Measurements from ENCODE around the gene ROBO1.

ROBO1 gene

DNA sequence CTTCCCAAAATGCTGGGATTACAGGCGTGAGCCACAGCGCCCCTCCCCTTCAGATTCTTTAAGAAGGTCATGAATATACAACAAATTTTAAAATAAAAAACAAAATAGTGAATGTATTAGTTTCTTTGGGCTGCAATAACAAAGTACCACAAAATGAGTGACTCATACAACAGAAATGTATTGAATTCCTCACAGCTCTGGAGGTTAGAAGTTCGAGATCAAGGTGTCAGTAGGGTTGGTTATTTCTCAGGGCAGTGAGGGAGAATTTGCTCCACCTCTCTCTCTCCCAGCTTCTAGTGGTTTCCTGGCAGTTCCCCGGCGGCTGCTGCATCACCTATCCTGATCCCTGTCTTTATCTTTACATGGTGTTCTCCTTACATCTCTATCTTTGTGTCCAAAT lies 804.0 kb downstream of the ROBO1 start:
- DNase-seq = no peak

DNA sequence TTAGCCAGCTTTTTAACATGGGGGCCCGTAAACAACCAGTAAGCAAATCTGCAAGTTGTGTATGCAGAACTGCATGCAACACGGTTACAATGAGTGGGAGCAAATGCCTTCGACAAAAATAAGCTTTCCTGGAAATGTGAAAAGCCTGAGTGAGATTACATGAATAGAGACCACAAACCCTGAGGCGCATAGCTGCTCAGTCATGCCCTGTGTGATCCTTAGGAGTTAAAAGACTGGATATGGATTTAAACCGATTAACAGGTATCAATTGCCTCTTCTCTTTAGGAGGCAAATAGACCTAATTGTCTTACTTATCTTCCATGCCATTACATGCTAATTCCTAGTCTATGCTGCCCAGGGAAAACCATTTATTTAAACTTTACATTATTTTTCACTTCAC lies 810.3 kb downstream of the ROBO1 start:
- no peak for DNase-seq

DNA sequence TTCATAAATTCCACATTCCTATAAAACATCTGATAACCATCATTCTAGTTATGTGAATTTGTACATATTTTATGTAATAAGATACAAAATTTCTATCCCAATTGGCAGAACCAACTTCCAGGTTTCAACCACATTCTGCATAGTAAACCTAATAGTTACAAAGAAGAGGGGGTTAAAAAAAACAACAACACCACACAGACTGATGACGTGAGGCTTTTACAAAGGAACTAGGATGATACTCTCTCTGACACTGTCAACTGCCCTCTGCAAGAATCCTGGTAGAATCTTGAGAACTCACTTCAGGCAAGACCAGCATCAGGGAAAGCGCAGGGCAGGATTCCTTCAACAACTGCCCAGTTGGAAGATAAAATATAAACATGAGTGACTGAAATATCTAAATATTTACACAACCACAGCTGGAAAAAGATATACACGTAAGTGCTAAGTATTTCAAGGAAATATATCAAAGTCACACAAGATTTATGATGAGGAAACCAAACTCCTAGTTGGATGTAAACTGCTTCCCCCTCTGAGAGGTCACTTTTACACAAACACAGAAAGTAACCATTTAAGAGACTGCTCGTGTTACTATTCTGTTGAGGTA lies 816.4 kb downstream of the ROBO1 start:
- no peak for DNase-seq

DNA sequence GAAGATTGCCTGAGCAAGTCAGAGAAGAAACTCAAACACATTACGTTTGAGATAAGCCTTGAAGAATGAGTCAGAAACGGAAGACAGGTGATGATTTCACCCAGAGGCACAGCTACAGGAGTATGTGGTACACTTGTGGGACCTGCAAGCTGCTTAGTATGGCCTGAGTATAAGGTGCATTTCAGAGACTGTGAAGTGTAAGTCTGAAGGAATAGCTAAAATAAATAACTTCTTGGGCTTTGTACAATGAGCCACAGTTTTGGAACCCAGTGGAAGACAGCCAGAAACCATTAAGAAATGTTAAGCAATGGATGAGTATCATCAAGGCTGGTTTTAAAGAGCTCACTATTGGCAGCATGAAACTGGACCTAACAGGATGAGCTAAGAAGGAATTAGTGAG lies 826.2 kb downstream of the ROBO1 start:
- no peak for DNase-seq

DNA sequence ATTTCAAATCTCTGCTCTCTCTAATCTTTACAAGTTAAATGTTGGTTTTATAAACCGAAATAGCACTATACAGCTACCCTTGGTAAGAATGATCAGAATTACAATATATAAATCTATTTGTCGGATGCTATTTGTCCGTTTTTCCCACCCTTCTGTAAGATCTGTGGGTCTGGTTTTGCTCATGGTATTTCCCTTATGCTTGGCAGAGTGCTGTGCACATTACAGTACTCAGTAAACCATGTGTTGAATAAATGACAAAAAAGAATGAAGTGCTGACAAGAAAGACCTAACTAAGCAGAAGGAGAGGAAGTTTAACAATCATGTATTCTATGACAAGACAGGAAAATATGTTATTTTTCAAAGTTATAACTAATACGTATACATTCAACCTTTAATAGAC lies 827.2 kb downstream of the ROBO1 start:
- no peak for DNase-seq

DNA sequence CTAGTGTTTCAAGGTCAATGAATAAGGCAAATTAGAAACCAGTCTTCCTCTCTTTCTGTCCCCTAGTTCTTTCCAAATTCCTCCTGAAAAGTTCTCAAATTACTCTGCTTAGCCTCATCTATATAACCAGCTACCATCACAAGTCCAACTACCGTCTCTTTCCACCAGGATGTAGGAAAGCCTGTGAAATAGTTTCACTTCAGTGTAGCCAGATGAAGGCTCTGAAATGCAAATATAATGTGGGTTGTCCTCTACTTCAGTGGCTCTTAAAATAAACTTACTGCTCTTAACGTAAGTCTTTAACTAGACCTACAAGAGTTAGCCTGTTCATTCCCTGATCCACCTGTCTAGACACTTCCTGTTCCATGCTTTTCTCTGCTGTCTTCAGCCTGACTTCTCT lies 827.7 kb downstream of the ROBO1 start:
- no peak for DNase-seq

DNA sequence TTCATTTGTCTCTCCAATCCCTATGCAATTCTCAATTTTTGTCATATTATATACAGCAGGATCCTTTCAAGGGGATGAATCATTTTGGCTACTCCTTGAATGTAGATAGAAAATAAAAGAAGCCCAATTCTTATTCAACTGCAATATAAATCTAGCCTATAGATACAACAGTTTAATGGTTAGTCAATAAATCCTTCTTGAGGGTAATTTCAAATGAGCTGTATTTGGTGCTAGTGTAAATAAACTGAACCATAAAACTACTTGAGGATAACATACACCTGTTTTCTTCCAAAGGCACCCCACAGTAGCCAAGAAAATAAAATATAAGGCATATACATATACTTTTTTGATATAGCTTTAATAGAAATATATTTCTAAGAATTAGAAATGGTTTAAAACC lies 830.3 kb downstream of the ROBO1 start:
- DNase-seq = no peak

DNA sequence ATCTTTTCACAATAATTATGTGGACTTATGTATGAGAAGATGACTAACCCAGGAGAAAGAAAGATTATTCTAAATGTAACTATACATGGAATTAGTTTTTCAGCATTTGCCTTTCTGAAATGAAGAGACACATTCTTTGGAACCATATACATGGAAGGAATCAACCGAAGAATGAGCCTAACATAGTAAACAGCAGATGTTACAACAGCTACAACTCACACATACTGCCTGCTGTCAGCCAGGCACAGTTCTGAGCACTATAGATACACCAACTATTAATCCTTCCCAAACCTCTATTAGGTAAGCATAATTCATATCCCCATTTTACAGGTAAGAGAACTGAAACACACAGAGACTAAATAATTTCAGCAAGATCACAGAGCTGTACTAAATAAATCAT lies 840.0 kb downstream of the ROBO1 start:
- no peak for DNase-seq

DNA sequence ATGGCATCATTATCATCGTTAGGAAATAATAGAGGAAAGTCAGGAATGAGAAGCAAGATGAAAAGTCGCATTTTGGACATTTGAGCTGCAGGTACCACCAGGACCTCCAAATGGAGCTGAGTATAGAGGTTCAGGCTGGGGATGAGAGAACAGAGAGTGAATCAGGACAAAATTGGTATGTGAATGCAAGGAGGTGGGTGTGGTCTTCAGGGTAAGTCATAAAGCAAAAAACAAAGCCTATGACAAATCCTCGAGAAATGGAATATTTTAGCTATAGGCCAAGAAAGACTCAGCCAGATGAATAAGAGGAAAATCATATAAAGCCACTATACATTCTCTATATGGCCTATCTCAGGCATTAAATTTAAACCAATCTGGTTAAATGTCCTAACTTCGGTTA lies 841.3 kb downstream of the ROBO1 start:
- no peak for DNase-seq

DNA sequence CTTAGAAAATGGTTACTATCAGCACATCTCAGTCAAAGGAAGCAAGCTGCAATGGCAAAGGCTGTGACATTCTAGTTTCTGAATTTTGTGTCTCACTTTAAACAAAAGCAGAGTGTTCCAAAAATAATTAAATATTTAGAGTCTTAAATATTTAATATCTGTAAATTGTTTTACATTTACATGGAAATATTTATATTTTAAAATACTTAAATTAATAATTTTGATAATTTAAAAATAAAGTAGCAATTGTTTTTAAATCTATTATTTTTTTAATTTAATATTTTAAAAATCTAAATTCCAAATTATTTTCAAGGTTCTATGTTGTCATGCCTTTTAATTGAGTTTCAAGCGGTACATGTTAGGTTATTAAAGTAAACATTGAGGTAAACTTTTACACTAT lies 843.1 kb downstream of the ROBO1 start:
- DNase-seq = no peak

DNA sequence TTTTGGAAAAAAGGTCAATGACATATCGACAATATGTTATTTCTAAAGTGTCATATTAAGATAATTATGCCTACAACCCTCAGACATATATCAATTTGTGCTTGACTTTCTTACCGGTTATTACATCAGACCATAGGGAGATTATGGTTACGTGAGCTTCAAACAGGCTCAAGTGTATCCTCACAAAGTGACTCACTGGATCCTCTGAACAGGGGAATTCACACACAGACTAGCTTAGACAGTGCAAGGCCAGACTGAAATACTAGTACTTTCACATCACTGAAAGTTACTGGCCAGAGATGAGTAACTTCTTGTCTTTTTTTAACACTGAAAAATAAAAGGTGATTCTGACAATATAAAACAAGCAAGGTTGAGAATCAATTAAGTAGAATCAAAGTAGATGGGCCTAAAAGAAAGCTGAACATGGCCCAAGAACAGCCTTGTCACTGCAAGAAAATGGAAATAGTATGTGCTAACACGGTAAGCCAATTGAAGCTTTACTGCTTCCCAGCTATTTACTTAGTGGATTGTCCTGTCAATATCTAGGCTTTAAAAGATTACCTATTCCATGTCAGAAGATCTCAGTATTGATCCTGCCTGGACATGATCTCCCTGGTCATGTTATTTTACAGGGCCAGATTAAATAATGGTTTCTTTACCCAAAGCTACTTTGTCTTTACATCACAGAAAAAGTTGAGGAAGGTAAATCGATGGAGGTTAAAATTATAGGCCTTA lies 848.6 kb downstream of the ROBO1 start:
- DNase-seq = no peak

DNA sequence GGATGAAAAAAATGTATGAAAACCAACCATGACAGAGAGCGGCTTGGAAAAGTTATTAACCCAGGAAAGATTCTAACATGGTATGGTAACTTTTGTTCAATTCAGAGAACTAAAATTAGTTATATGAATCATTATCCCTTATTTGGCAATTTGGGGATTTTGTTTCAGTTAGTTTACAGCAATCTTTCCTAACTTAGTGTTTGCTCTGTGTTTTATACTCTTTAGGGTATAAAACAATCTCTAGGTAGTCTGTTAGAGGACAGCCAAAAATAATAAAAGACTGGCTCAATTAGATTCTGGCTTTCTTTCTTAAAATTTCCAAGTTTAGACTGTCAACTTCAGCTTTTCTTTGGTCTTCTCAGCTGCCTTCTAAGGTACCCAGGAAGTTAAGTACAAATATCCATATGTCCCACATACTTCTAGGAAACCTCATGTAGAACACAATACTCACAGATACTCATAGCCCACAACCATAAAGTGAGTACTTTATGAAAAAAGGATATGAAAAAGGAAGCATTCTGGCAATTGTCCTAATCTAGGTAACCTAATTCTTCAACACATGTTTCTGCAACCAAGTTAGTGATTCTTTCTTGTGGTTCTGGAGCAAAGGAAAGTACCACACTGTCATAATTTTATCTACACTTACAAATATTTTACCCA lies 849.3 kb downstream of the ROBO1 start:
- DNase-seq = no peak

DNA sequence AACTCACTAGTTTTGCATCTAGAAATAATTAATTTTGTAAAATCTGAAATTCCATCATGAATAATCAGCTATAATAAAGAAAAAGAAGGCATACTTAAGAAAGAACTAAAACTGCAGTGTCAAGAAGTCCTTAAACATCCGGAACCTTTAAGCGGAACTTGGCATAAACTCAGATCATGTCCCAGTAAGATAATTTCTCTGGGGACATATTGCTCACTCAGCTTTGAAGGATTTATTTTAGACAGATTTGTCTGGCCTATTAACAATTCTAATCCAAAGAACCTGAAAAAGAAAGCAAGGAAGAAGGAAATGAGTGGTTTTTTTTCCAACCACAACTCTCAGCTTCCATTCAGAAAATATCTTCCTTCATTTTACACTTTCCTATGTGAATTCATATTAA lies 850.3 kb downstream of the ROBO1 start:
- DNase-seq = no peak

DNA sequence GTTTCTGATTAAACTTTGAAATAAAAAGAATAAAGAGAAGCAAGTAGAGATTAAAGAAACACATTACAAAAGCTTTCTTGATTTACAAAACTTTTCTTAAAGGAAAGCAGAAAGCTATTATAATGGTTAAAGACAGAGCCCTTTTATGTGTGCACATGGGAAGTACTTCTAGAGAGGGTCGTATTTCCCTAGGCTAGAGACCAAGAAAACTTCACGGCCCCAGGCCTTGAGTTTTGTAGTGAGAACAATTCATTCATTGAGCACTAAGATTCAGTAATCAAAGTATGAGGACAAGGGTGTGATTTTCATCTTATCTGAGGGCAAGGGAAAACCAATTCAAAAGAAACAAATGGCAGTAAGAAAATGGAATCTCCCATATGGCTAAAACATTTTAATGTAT lies 854.1 kb downstream of the ROBO1 start:
- no peak for DNase-seq

DNA sequence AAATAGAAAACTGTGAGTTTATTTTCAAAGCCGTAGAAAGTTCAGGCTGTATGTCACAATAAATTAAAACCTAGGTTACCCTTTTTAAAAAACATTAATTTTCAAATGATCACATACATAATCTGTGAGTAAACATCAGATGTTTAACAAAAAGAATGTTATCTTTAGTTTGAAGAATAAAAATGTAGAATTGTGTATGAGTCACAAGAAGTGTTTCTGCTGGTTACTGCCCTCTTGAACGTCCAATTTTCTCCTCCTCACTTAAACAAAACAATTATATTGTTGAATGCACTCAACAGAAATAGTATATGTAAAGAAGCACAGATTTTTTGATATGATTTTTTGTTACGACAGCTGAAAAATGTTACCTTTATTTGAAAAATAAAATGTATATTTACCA lies 855.1 kb downstream of the ROBO1 start:
- DNase-seq = no peak

DNA sequence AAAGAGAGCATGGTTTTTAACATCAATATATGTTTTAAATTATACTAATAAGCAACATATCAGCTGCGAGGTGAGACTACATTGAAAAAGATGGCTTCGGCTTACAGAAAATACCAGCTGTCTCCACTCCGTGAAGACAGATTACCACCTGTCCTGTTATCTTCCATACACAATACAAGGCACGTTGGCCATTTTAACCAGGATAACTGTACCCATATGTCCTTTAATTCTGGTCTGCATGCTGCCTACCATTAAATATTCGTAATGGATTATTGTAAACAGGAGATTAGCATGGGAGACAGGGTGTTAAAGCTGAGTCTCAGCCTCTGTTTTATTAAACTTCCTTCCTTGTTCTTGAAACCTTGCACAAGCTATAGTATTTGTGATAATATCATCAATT lies 855.5 kb downstream of the ROBO1 start:
- DNase-seq = no peak

DNA sequence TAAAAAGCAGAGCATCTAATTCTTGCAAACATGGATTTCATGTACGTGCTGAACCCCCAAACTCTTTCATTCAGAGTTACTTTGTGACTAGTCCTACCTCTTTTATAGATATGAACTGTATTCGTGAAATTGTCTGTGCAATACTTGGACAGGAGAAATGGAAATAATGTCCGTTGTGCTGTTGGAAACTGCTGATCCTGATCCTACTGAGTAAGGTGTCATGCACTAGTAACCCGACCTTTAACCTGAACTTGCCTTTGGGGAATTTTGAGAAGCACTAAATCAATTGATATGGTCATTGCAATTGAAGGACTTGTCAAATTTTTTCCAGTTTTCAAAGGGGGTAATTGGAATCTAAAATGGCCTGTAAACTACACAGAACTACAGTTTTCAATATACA lies 856.4 kb downstream of the ROBO1 start:
- no peak for DNase-seq

DNA sequence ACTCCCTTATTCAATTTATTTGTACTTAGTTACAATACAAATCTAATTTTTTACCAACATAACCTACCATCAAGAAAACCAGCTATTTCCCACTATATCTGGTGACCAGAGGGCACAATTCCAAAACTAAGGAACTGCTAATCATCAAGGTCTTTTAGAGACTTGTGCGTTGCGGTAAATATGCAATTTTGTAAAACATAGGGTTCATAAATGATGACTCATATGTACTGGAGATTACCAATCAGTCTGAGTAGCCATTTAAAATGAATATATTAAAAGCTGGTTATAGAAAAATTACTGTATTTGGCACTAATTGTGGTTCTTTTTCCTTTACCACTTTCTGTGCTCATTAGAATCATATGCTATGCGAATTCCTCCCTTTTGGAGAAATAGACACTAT lies 859.6 kb downstream of the ROBO1 start:
- no peak for DNase-seq

DNA sequence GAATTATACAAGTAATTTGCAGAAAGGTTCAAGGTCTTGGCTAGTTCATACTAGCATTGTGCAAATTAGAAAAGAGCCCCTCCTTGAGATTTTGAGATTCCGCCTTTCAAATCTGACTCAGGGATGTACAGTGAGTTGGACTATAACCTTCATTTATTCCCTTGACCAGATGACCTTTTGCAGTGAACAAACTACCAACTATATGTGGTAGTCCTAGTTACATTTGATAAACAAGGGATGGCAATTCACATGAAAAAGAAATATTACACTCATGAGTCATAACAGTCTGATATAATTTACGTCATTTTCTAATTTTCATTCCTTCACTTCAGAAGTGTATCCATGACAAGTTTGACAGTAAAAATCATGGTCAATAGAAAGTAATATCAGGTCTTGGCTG lies 860.4 kb downstream of the ROBO1 start:
- no peak for DNase-seq

DNA sequence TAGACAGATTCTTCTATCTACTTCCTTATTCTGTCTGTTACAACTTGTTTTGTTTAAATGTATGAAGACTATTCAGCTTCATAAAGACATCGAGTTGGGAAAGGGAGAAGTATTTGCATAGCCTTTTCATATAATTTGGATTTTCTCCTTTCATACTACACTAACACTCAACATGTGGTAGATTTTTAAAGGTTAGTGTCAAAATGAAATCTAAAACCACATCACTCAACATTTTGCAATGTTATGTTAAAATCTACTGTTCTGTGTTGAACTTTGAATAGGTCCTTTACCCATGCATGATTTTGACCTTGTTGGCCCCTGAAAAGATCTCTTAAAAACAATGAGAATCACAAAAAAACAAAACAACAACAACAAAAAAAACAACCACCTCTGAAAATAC lies 860.9 kb downstream of the ROBO1 start:
- DNase-seq = no peak

DNA sequence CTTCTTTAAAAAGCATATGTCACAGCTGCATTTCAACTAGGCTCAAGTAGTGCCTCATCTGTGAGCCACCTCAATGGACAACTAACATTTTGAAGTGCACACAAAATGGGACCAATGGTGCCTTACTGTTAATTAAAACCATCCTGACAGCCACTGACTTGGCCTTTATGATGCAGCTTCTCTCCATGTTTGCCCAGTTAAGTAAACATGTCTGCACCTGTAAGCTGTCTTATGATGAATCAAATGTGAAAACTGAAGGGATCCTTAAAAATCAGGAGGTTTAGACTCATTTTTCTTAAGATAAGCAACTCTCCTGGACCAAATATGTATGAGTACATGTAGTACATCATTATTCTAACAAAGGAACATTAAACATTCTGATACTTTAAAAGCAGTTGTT lies 861.6 kb downstream of the ROBO1 start:
- DNase-seq = no peak

DNA sequence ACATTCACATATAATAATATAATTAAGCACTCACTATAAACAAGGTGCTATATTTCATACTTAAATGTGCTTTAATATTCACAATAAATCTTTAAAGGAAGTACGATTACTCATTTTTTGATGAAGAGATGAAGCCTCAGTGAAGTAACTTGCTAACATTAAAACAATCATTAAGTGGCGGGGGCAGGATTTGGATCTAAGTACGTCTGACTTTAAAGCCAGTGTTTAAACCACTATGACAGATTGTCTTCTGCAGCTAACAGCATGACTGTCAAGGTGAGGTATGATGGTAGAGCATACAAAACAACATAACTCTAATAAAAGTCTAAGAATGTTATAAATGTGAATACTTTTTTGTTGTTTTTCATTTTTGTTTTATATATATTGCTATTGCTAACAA lies 862.1 kb downstream of the ROBO1 start:
- DNase-seq = no peak

DNA sequence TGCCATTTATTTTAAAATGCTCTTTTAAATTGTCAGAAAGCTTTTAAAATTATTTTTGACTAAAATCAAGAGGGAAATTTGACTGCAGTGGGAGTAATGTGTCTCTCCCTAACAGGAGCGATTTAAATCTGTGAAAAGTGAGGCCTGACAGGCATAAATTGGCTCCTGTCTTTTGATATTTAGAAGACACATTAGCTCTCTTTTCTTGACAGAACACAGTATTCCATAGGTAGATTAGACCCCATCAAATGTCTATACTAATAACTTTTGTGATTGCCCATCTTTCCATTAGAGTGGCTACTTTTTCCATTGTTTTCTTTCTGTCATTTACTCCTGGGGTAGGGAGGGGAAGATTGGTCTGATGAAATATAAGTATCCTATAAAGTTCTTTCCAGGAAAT lies 866.3 kb downstream of the ROBO1 start:
- no peak for DNase-seq

DNA sequence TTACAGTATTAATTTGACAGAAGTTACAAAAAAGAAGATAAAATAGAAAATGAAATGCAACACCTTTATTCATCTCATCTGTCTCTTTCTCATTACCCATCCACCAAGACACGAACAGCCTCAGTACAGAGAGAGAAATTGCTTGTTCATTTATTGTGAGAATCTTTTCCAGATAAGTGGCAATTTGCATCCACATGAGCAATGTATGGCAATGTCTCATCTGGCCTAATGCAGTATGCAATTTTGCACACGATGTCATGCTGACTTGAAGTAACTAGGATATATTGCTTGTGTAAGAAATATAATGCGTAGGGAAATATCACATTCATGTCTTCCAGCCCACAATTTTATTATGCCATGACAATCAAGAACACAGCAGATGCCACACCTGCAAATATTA lies 866.9 kb downstream of the ROBO1 start:
- no peak for DNase-seq

DNA sequence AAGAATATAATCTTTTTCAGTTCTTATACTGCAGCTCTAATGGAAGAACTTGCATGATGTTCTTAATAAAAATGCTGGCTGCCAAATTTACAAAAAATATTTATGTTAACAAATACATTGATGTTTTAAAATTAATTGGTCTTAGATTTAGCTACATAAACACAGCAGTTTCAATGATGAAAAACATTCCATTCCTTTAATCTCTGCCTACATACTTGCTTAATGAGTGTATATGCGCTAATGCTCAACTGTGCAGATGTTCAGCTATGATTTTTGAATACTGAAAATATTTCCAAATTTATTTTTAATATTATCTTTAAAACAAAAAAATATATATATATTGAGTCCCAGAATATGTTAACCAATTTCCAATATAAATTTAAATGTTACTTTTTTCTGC lies 867.4 kb downstream of the ROBO1 start:
- no peak for DNase-seq
